ENCODE measurements around the gene C9orf78.

Gene C9orf78

GRCh38 chr9:129878291-129878690 is 43.2 kb upstream of the C9orf78 start:
- H3K4me3 ChIP-seq (replicated peaks; ENCODE audit: insufficient read depth, low read length) = no peak overlapping the region
- no peak overlapping the region for H3K27ac ChIP-seq (replicated peaks)
- DNase-seq (ENCODE audit: low read depth in 1 of 2, low spot score in 1 of 2) = no peak
- TF ChIP-seq SPI1 (IDR thresholded peaks at IDR 0.05; ENCODE audit: borderline replicate concordance, low read depth) (no peak), GABPA (IDR thresholded peaks at IDR 0.05; ENCODE audit: low read depth) (no peak), CTCF (IDR thresholded peaks at IDR 0.05; ENCODE audit: insufficient read depth, low read length) (no peak), REST (IDR thresholded peaks at IDR 0.05; ENCODE audit: insufficient replicate concordance, low read depth) (no peak), POLR2AphosphoS5 (IDR thresholded peaks at IDR 0.05; ENCODE audit: low read depth) (no peak)
- no peaks in the 10 kb centered on the region for H3K27me3 ChIP-seq (ENCODE audit: insufficient read depth, poor library complexity, severe bottlenecking)

GRCh38 chr9:129876815-129877214 is 41.7 kb upstream of the C9orf78 start:
- Histone ChIP-seq H3K27me3 (ENCODE audit: insufficient read depth, poor library complexity, severe bottlenecking) (no peaks in the 10 kb centered on the region), H3K27ac (replicated peaks) (no peak overlapping the region), H3K4me3 (replicated peaks; ENCODE audit: insufficient read depth, low read length) (no peak overlapping the region)
- no peak for DNase-seq (ENCODE audit: low read depth in 1 of 2, low spot score in 1 of 2)
- TF ChIP-seq POLR2AphosphoS5 (IDR thresholded peaks at IDR 0.05; ENCODE audit: low read depth) (no peak), GABPA (IDR thresholded peaks at IDR 0.05; ENCODE audit: low read depth) (no peak), CTCF (IDR thresholded peaks at IDR 0.05; ENCODE audit: insufficient read depth, low read length) (no peak), SPI1 (IDR thresholded peaks at IDR 0.05; ENCODE audit: borderline replicate concordance, low read depth) (no peak), REST (IDR thresholded peaks at IDR 0.05; ENCODE audit: insufficient replicate concordance, low read depth) (no peak)

- Histone ChIP-seq H3K27ac (replicated peaks) (no peak overlapping the region), H3K4me3 (replicated peaks; ENCODE audit: insufficient read depth, low read length) (no peak overlapping the region), H3K27me3 (ENCODE audit: insufficient read depth, poor library complexity, severe bottlenecking) (no peaks in the 10 kb centered on the region)
- TF ChIP-seq POLR2AphosphoS5 (IDR thresholded peaks at IDR 0.05; ENCODE audit: low read depth) (no peak), REST (IDR thresholded peaks at IDR 0.05; ENCODE audit: insufficient replicate concordance, low read depth) (no peak), SPI1 (IDR thresholded peaks at IDR 0.05; ENCODE audit: borderline replicate concordance, low read depth) (no peak), GABPA (IDR thresholded peaks at IDR 0.05; ENCODE audit: low read depth) (no peak), CTCF (IDR thresholded peaks at IDR 0.05; ENCODE audit: insufficient read depth, low read length) (no peak)
- DNase-seq (ENCODE audit: low read depth in 1 of 2, low spot score in 1 of 2) = no peak
Measured at GRCh38 chr9:129875687-129876395, 40.8 kb upstream of the C9orf78 start.
